ENCODE measurements around the gene EPB41L4A. TPM values are rescaled to one million over a fixed set of nuclear protein-coding genes. Genes with fewer than 3 reads are reported as not detected.

The EPB41L4A gene
- total and polyA plus RNA-seq, 8 donors = 4.4 to 77.6 (median 12.1) TPM

GRCh38 chr5:112317866-112318265, 101.2 kb downstream of the EPB41L4A start:
- 88 to 99% (median 93%) methylated on average over 1 of the region's 1 CpG for WGBS, 5 donors
- TF ChIP-seq POLR2AphosphoS5 (IDR thresholded peaks at IDR 0.05) (no peak), POLR2A (IDR thresholded peaks at IDR 0.05) (no peak), EP300 (IDR thresholded peaks at IDR 0.05) (no peak), CTCF (IDR thresholded peaks at IDR 0.05) (no peak)
- no peaks in the 10 kb centered on the region for H3K36me3 ChIP-seq

GRCh38 chr5:112316731-112317130, 102.3 kb downstream of the EPB41L4A start:
- Histone ChIP-seq H3K36me3 (no peaks in the 10 kb centered on the region), H3K27ac (no peak overlapping the region), H3K4me3 (no peak overlapping the region), H3K4me1 (peaks cover 0 to 12% (median 0%) of the 10 kb centered on the region in 4 donors), H3K9me3 (no peaks in the 10 kb centered on the region), H3K27me3 (no peaks in the 10 kb centered on the region)
- TF ChIP-seq EP300 (IDR thresholded peaks at IDR 0.05) = no peak
- no peak for TF ChIP-seq POLR2AphosphoS5 (IDR thresholded peaks at IDR 0.05)
- TF ChIP-seq POLR2A (IDR thresholded peaks at IDR 0.05) = no peak
- TF ChIP-seq CTCF (IDR thresholded peaks at IDR 0.05) = no peak
- DNase-seq = peak in 1 of 2 donors; percentile 51
- 49 to 71% (median 55%) methylated on average over 2 of the region's 2 CpGs for whole genome bisulfite sequencing, 5 donors
- intact Hi-C loops (cut with DNase I; ENCODE audit: low total_unique reads) = no loop called here

More at GRCh38 chr5:112317866-112318265, 101.2 kb downstream of the EPB41L4A start:
- Histone ChIP-seq H3K4me3 (no peak overlapping the region), H3K27me3 (no peaks in the 10 kb centered on the region), H3K27ac (no peak overlapping the region), H3K4me1 (peaks cover 0 to 12% (median 0%) of the 10 kb centered on the region in 4 donors), H3K9me3 (no peaks in the 10 kb centered on the region)
- intact Hi-C loops (cut with DNase I; ENCODE audit: low total_unique reads) = no loop called here
- no peak for DNase-seq

- no peak for TF ChIP-seq EP300 (IDR thresholded peaks at IDR 0.05)
- TF ChIP-seq CTCF (IDR thresholded peaks at IDR 0.05) = no peak
- no peak for TF ChIP-seq POLR2AphosphoS5 (IDR thresholded peaks at IDR 0.05)
- no peak for TF ChIP-seq POLR2A (IDR thresholded peaks at IDR 0.05)
- H3K27ac ChIP-seq = no peak overlapping the region
- no peaks in the 10 kb centered on the region for H3K36me3 ChIP-seq
- no peak overlapping the region for H3K4me3 ChIP-seq
- 28 to 46% (median 31%) methylated on average over 2 of the region's 2 CpGs for WGBS, 5 donors
- peak in 1 of 2 donors; percentile 67 for DNase-seq
- H3K27me3 ChIP-seq = no peaks in the 10 kb centered on the region
- peaks cover 0 to 12% (median 0%) of the 10 kb centered on the region in 4 donors for H3K4me1 ChIP-seq
- no peaks in the 10 kb centered on the region for H3K9me3 ChIP-seq
- intact Hi-C loops (cut with DNase I; ENCODE audit: low total_unique reads) = no loop called here
Measured at GRCh38 chr5:112316006-112316405, 103.1 kb downstream of the EPB41L4A start.

- intact Hi-C loops (cut with DNase I; ENCODE audit: low total_unique reads) = no loop called here
- WGBS, 5 donors = 82 to 93% (median 87%) methylated on average over 4 of the region's 4 CpGs
- Histone ChIP-seq H3K36me3 (no peaks in the 10 kb centered on the region), H3K27me3 (no peaks in the 10 kb centered on the region), H3K9me3 (no peaks in the 10 kb centered on the region), H3K4me3 (no peak overlapping the region), H3K4me1 (peaks cover 0 to 12% (median 0%) of the 10 kb centered on the region in 4 donors), H3K27ac (no peak overlapping the region)
- no peak for DNase-seq
- no peak for TF ChIP-seq CTCF (IDR thresholded peaks at IDR 0.05)
- TF ChIP-seq POLR2A (IDR thresholded peaks at IDR 0.05) = no peak
- TF ChIP-seq EP300 (IDR thresholded peaks at IDR 0.05) = no peak
- TF ChIP-seq POLR2AphosphoS5 (IDR thresholded peaks at IDR 0.05) = no peak
Measured at GRCh38 chr5:112312295-112313275, 106.5 kb downstream of the EPB41L4A start.

Measured in stomach (tissue), 9 donors.